IMR-90 (cell line): ENCODE results near the gene GCK.

Experiments
- BHLHE40 ChIP-seq: fragments of 150-350 bp; IDR thresholded peaks from 2 replicates; pipeline ENCODE4 v1.6.1; 2016; ENCODE audit warnings: mild to moderate bottlenecking, low read depth, low read length
- CTCF ChIP-seq: conservative IDR thresholded peaks from 2 replicates; pipeline ENCODE4 v1.5.1; 2012; ENCODE audit warnings: mild to moderate bottlenecking, low read depth, low read length, improper control_type of control experiment
- FOS ChIP-seq: fragments of 150-350 bp; IDR thresholded peaks from 2 replicates; pipeline ENCODE4 v1.6.1; 2016; ENCODE audit warnings: low read depth, low read length
- MAFK ChIP-seq: IDR thresholded peaks from 2 replicates; pipeline ENCODE4 v1.6.1; 2012; ENCODE audit warnings: low read depth, low read length, improper control_type of control experiment
- MXI1 ChIP-seq: IDR thresholded peaks from 2 replicates; pipeline ENCODE4 v1.6.1; 2012; ENCODE audit warnings: low read depth, mild to moderate bottlenecking, low read length, moderate library complexity, borderline replicate concordance
- POLR2A ChIP-seq: IDR thresholded peaks from 2 replicates; pipeline ENCODE4 v1.6.1; 2012; ENCODE audit warnings: mild to moderate bottlenecking, low read depth, low read length
- RAD21 ChIP-seq: IDR thresholded peaks from 2 replicates; pipeline ENCODE4 v1.6.1; 2012; ENCODE audit warnings: low read length, improper control_type of control experiment
- RCOR1 ChIP-seq: IDR thresholded peaks from 2 replicates; pipeline ENCODE4 v1.6.1; 2012; ENCODE audit warnings: mild to moderate bottlenecking, low read length, improper control_type of control experiment; ENCODE audit not compliant: insufficient replicate concordance
- RFX5 ChIP-seq: IDR thresholded peaks from 2 replicates; pipeline ENCODE4 v1.8.0; 2012; ENCODE audit warnings: low read depth, mild to moderate bottlenecking, low read length, moderate library complexity
- SMC3 ChIP-seq: fragments of 150-350 bp; IDR thresholded peaks from 2 replicates; pipeline ENCODE4 v1.6.1; 2016; ENCODE audit warnings: low read depth, mild to moderate bottlenecking, antibody characterized with exemption, low read length, moderate library complexity
- USF2 ChIP-seq: fragments of 150-350 bp; IDR thresholded peaks from 2 replicates; pipeline ENCODE4 v1.6.1; 2017; ENCODE audit warnings: mild to moderate bottlenecking, antibody characterized with exemption, low read length, low read depth

GRCh38 chr7:44140341-44140740 is 48.9 kb downstream of the GCK start:
- TF ChIP-seq CTCF = no peak
- no peak for TF ChIP-seq POLR2A
- TF ChIP-seq FOS = no peak
- TF ChIP-seq USF2 = no peak
- no peak for TF ChIP-seq MAFK
- no peak for TF ChIP-seq RAD21
- no peak for TF ChIP-seq BHLHE40
- no peak for TF ChIP-seq RCOR1
- no peak for TF ChIP-seq MXI1
- TF ChIP-seq SMC3 = no peak
- TF ChIP-seq RFX5 = no peak
